KMS-11 (cell line): Measurements from ENCODE around the gene SCMH1.

Source experiments
- H2AFZ ChIP-seq: fragments of 200-600 bp; sonication (generic); 2 replicates; pipeline ENCODE4 v1.6.1; 2016; ENCODE audit warnings: antibody characterized with exemption, mixed run types, low read depth
- H3K27ac ChIP-seq: fragments of 200-600 bp; sonication (generic); 2 replicates; pipeline ENCODE4 v1.6.1; 2016; ENCODE audit warnings: mild to moderate bottlenecking, mixed run types
- H3K27me3 ChIP-seq: fragments of 200-600 bp; sonication (generic); 2 replicates; pipeline ENCODE4 v1.6.1; 2017; ENCODE audit warnings: mild to moderate bottlenecking, low read depth, mixed run types, moderate library complexity; ENCODE audit not compliant: insufficient read depth
- H3K36me3 ChIP-seq: fragments of 200-600 bp; sonication (generic); 2 replicates; pipeline ENCODE4 v1.6.1; 2017; ENCODE audit warnings: mild to moderate bottlenecking, mixed run types; ENCODE audit not compliant: insufficient read depth
- H3K4me1 ChIP-seq: fragments of 200-600 bp; sonication (generic); 2 replicates; pipeline ENCODE4 v1.6.1; 2016; ENCODE audit warnings: mild to moderate bottlenecking, low read depth, mixed run types; ENCODE audit not compliant: poor library complexity, severe bottlenecking
- H3K4me2 ChIP-seq: fragments of 200-600 bp; sonication (generic); 2 replicates; pipeline ENCODE4 v1.7.0; 2016; ENCODE audit warnings: mild to moderate bottlenecking, mixed run types
- H3K4me3 ChIP-seq: fragments of 200-600 bp; sonication (generic); IDR thresholded peaks from 2 replicates; pipeline ENCODE4 v1.6.1; 2017; ENCODE audit warnings: low read depth, low read length, mixed read lengths; ENCODE audit not compliant: insufficient read depth
- H3K79me2 ChIP-seq: fragments of 200-600 bp; sonication (generic); 2 replicates; pipeline ENCODE4 v1.6.1; 2016; ENCODE audit warnings: low read depth, mixed run types; ENCODE audit not compliant: insufficient read depth
- H3K9ac ChIP-seq: fragments of 200-600 bp; sonication (generic); 2 replicates; pipeline ENCODE4 v1.6.1; 2016; ENCODE audit warnings: mild to moderate bottlenecking, mixed run types
- H4K20me1 ChIP-seq: fragments of 200-600 bp; sonication (generic); 2 replicates; pipeline ENCODE4 v1.6.1; 2016; ENCODE audit warnings: mild to moderate bottlenecking, mixed run types; ENCODE audit not compliant: insufficient read depth
- CTCF ChIP-seq: fragments of 200-600 bp; sonication (generic); conservative IDR thresholded peaks from 2 replicates; pipeline ENCODE4 v1.6.1; 2017; ENCODE audit warnings: low read depth, mild to moderate bottlenecking, antibody characterized with exemption, low read length, moderate library complexity, mixed read lengths

The SCMH1 gene

GRCh38 chr1:41028034-41028642, 214.0 kb downstream of the SCMH1 start:
- no peaks in the 10 kb centered on the region for H3K36me3 ChIP-seq
- H3K27ac ChIP-seq: no peak overlapping the region
- H3K9ac ChIP-seq: no peak overlapping the region

GRCh38 chr1:41025979-41026819, 215.9 kb downstream of the SCMH1 start:
- H3K27ac ChIP-seq: no peak overlapping the region
- no peaks in the 10 kb centered on the region for H3K79me2 ChIP-seq
- no peak overlapping the region for H3K4me2 ChIP-seq
- H3K4me1 ChIP-seq: no peaks in the 10 kb centered on the region
- TF ChIP-seq CTCF: no peak
- no peaks in the 10 kb centered on the region for H3K27me3 ChIP-seq
- H3K36me3 ChIP-seq: no peaks in the 10 kb centered on the region
- no peak overlapping the region for H2AFZ ChIP-seq
- H3K4me3 ChIP-seq: no peak overlapping the region
- no peak overlapping the region for H3K9ac ChIP-seq
- H4K20me1 ChIP-seq: no peaks in the 10 kb centered on the region

More at GRCh38 chr1:41028034-41028642, 214.0 kb downstream of the SCMH1 start:
- no peaks in the 10 kb centered on the region for H3K79me2 ChIP-seq
- no peak overlapping the region for H3K4me2 ChIP-seq
- H4K20me1 ChIP-seq: no peaks in the 10 kb centered on the region
- H3K4me1 ChIP-seq: no peaks in the 10 kb centered on the region
- no peak for TF ChIP-seq CTCF
- H2AFZ ChIP-seq: no peak overlapping the region
- no peak overlapping the region for H3K4me3 ChIP-seq
- H3K27me3 ChIP-seq: no peaks in the 10 kb centered on the region

- H3K36me3 ChIP-seq: no peaks in the 10 kb centered on the region
Observed at GRCh38 chr1:41024953-41025352, 217.2 kb downstream of the SCMH1 start.

More at GRCh38 chr1:41024953-41025352, 217.2 kb downstream of the SCMH1 start:
- Histone ChIP-seq H2AFZ (no peak overlapping the region), H3K27me3 (no peaks in the 10 kb centered on the region), H3K9ac (no peak overlapping the region), H4K20me1 (no peaks in the 10 kb centered on the region), H3K79me2 (no peaks in the 10 kb centered on the region), H3K4me1 (no peaks in the 10 kb centered on the region), H3K4me2 (no peak overlapping the region), H3K27ac (no peak overlapping the region), H3K4me3 (no peak overlapping the region)
- TF ChIP-seq CTCF: no peak
